GM19372 (cell line): ENCODE measurements around the gene ARID2.

Experiments used
- ATAC-seq: cut with Tn5 transposase; IDR thresholded peaks from one replicate; pipeline ENCODE4 v1.9.1; 2021; ENCODE audit warnings: mild to moderate bottlenecking, low read depth, moderate library complexity; ENCODE audit not compliant: unreplicated experiment

Gene ARID2

DNA sequence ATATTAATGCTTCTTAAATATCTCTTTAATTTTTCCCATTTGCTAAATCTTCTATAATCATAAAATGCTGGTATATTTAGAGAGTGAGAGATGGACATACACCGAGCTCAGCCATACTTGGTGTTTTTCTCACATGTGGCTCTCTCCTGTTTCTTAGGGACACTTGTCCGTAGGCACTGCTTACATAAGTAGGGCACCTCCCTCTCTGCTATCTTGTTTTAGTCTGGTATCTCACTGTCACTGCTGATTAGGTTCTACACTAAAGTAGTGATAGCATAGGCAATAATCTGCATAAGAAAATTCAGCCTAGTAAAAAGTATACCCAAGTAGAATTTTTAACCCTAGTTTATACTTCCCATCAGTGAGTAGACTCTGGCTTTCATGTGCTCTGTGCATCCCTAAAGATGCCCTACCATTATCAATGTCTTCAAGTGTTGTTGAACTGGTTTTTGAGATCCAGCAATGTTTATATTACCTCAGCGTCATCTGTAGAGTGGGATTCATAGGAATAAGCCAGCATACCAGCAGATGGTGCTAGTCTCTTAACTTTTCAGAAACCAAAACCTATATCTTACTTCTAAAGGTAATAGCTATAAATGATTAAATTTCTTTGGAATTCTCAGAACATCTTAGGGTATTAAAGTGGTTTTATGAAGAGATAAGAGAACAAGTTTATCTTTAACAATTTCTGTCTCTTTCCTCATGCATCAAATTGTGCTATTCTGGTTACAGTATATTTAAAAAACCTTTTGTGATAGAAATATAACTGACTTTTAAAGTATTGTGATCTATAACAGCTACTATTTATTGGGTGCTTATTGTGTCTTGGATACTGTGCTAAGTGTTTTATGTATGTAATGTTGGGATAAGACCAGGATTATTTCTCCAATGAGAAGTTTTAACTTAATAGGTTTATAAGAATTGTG lies 32.9 kb downstream of the ARID2 start:
- ATAC-seq: no peak

DNA sequence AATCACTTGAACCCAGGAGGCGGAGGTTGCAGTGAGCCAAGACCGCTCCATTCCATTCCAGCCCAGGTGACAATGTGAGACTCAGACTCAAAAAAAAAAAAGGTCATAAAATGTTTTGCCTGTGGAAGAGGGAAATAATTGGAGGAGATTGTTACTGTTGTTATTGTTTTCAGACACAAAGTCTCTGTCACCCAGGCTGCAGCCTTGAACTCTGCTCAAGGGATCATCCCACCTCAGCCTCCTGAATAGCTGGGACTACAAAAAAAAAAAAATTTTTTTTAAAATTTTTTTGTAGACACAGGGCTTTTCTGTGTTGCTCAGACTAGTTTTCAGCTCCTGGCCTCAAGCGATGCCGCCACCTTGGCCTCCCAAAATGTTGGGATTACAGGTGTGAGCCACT lies 33.9 kb downstream of the ARID2 start:
- ATAC-seq: no peak

DNA sequence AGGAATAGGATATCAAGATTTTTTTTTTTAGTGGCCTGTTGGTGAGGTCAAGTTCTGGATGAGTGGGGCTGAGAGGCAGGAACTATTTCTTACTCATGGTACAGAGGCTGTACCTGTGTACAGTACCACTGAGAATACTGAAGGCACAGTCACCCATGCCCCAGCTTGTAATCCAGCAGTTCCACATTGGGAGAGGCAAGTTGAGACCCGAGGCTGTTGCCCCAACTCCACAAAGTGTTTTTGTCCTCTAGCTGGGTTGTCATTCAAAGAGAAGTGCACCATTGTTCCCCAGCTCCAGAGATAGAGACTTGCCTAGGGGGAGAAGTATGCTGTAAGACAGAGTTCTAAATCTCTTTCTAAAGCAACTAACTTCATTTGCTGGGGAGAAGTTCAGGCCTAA lies 38.7 kb downstream of the ARID2 start:
- no peak for ATAC-seq

DNA sequence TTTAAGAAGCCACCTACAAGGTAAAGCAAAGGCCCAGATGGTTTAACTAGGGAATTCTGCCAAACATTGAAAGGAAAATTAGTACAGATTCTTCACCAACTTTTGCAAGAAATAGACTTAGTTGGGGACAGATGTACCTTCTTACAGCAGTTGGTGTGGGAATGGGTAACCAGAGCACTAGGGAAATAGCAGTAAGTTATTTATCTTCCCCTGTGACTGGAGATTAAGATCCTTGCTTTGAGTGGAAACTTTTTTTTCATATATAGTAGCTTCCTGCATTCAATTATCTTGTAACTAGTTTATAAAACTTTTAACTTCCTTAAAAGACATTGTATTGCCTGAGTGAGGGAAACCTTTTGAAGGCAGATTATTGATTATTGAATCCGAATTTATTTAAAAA lies 44.2 kb downstream of the ARID2 start:
- ATAC-seq: no peak

DNA sequence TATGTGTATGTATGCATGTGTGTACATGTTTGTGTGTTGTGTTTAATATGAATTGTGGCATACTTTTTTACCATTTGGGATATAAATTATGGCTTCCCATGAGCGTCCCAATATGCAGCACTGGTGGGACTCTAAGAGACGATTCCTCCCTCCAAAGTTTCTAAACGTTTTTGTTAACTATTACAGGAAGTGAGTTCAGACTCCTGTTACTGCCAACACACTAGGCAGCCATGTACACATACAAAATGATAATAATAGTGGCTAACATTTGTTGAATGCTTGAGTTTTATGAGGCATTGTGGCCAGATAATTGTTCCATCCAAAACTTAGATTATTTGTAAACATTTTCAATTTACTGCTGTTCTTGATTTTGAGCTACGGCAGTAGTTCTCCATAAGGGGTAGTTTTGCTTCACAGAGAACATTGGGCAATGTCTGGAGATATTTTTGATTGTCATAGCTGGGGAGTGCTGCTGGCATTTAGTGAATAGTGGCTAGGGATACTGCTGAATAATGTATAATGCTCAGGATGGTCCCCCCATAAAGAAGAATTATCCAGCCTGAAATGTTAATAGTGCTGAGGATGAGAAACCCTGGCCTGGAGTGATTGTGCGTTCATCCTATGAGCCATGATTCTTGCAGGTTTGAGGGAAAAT lies 45.1 kb downstream of the ARID2 start:
- no peak for ATAC-seq

DNA sequence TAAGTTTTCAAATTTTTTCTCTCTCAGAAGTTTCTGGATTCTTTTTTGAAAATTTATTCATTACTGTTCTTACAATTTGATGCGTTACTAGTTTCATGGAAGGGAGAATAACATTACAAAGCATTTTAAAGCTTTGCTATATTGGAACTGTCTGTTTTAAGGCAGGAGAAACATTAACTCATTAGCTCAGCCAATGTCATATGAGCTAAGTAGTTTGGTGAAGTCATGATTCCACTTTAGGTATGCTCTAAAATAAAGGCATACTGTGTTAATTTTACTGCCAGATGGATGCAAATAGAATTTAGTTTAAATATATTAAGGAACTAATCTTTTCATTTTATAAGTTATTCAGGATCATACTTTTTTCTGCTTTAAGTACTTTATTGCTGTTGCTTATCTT lies 46.0 kb downstream of the ARID2 start:
- no peak for ATAC-seq

DNA sequence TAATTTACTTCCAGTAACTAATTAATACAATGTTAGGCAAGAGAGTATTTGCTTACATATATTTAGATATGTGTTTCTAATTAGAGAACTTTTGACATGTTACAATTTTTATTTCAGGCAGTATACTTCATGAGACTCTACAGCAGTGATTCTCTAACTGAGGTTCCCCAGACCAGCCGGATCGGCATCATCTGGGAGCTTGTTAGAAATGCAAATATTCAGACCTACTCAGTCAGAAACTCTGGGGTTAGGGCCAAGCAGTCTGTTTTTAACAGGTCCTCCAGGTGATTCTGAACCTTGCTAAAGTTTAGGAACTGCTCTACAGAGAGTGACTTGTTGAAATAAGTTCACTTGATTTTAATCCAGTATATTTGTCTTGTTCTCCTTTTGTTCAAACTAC lies 46.5 kb downstream of the ARID2 start:
- ATAC-seq: no peak

DNA sequence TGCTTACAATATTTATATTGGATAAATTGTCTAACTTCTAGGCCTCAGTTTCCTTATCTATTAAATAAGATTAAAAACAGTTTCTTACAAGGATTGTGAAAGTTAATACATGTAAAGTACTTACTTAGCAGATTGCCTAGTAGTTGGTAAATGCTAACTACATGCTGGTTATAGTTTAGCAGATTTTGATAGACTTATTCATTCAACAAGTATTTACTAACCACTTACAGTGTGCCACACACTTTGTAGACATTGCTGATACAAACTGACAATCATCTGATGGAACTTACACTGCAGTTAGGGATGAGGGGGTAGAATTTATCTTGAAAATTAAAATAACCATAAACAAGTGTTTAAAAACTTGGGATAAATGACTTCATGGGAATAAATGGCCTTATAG lies 50.4 kb downstream of the ARID2 start:
- ATAC-seq: no peak

DNA sequence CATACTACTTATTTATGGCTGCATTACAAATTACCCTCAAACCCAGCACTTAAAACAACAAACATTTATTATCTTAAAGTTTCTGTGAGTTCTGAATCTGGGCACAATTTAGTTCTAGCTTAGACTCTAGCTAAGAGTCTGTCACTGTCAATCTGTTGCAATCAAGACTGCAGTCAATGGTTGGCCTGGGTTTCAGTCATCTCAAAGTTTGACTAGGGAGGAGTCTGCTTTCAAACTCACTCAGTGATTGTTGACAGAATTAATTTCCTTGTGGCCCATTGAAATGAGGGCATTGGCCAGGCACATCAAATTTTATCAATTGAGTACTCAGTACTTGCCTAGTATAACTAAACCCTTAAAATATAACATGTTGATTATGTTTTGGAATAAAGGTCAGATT lies 51.6 kb downstream of the ARID2 start:
- no peak for ATAC-seq

DNA sequence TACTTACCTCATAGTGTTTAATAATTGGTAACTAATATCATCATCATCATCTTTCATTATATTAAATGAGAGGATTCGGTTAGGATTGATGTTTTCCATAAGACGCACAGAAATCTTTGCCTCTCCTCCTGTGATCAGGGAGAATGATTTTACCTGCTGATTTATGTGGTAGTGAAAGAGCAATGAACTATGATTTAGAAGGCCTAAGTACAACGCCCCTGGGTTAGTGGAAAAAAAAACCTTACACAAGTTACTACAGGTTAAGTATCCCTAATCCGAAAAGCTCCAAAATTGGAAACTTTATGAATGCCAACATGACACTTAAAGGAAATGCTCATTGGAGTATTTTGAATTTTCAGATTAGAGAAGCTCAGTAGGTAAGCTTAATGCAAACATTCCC lies 55.8 kb downstream of the ARID2 start:
- no peak for ATAC-seq

DNA sequence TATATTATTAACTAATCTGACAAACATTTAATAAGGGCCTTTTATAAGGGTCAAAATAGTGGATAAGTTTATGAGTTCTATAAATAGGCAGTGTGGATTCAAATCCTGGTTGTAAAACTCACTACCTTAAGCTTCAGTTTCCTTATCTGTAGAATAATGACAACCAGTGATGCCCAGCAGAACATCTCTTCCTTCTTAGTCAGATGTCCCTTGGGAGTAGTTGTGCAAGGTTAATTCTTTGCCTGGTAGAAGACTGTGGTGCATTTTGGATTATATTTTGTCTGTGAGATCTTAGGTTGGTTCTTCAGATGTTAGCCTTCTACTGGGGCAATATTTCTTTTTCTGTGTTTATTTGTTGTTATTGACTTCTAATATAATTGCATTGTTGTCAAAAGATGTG lies 59.5 kb downstream of the ARID2 start:
- no peak for ATAC-seq

DNA sequence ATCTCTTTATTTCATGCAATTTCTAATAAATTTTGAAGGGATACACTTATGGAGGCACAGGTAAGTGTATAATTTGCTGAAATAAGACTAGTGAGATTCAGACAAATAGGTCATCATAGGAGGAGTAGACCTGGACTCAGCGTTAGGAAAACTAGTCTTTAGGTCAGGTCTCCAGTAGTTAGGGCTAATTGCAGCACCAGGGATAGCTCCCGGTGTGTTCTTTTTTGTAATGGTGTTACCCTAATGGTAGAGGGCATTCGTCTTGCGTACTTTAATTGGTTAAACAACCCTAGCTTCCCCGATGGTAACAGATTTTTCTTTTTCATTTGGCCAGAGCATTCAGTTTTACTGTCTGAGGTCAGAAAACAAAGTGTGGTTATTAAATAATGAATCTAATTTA lies 64.9 kb downstream of the ARID2 start:
- no peak for ATAC-seq

DNA sequence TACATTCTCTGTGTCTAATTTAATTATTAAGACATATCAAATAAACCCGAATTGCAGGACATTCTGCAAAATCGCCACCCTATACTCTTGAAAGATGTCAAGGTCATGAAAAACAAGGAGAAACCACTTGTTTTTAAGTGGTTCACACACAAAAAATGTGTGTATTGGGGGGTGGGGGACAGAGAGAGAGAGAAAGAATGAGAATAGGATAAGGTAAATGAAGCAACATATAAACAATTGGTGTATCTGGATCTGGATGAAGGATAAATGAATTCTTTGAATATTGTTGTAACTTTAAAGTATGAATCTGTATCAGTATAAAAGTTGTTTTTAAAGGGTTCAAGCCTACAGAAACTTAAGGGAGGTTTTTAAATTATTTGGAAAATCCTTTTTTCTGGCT lies 72.1 kb downstream of the ARID2 start:
- no peak for ATAC-seq

DNA sequence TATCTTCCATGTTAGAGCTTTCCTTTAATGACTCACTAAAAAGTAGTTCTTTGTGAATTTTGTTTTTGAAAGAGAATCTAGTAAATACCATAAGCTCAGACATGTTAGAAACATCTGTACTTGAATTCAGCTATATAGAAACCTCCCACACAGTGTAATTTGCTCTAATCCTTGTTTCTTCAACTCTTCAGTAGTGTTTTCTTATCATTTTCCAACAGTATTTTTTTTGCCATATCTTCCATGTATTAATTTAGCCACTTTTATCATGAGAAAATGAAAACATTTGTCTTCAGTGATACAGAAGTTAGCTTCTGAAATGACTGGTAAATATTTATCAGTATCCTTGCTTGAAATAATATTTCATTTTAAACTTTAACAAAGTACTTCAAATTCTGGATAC lies 73.6 kb downstream of the ARID2 start:
- no peak for ATAC-seq

DNA sequence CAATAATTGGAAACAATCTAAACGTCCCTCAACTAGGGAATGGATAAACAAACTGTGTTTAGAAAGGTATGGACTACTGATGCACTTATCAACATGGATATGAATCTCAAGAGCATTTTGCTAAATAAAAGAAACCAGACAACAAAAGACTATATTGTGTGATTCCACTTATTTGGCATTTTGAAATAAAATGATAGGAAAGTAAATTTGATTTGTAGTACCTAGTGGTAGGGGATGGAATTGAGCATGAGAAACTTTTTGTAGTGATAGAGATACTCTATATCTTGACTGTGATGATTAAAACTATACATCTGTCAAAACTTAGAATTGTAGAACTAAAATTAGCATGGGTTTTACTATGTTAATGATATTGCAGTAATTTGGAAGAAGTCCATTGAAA lies 87.1 kb downstream of the ARID2 start:
- no peak for ATAC-seq

DNA sequence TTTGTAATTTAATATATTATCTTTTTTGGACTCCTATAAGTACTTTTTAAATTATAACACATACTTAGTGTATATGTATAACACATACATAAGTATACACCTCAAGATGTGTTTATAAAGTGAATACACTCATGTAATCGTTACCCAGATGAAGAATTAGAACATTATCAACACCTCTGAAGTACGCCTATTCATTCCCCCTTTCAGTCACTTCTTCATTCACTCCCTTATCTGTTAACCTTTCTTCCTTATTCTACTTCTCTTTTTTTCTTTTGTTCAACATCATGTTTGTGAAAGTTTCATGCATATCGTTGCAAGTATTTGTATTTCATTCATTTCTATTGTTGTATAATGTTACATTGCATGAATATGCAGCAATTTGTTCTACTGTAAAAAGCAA lies 98.5 kb downstream of the ARID2 start:
- ATAC-seq: no peak

DNA sequence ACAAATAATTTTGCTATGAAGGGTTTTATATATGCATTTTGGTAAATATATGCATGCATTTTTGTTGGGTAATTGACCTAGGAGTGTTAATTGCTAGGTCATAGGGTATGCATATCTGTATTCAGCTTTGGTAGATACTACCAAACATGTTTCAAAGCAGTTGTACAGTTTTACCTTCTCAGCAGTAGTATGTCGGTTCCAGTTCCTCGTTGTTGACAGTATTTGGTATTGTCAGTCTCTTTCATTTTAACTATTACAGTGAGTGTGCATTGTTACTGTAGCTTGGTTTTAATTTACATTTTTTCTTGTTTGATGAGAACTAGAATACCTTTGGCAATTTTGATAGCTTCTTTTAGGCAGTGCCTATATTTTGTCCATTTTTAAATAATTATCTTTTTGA lies 98.9 kb downstream of the ARID2 start:
- ATAC-seq: no peak

DNA sequence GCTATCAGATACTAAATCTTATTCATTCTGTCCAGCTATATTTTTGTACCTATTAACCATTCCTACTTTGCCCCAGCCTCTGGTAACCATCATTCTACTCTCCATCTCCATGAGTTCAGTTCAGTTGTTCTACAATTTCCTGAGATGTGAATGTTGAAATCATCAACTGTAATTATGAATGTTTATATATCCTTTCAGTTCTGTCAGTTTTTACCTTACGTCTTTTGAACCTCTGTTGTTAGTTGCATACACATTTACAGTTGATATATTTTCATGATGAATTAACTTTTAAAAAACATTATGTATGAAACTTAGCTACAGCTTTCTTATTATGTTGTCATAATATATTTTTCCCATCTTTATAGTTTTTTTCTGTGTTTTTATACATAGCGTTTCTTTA lies 102.1 kb downstream of the ARID2 start:
- no peak for ATAC-seq

DNA sequence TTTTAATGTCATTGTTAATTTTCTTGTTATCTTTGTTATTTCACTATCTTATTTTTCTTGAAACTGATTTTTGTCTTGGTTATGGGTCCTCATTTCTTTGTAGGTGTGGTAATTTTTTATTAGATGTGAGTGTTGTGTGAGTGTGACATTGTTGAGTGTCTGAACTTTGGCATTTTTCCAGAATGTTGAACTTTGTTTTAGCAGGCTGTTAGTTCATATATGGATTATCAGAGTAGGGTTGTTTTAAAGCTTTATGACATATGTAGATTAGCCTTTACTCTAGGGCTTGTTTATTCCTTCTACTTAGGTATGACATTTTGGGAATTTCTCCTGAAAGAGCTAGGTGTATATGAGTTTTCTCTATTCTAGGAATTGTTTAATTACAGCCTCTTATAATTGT lies 103.9 kb downstream of the ARID2 start:
- ATAC-seq: no peak

DNA sequence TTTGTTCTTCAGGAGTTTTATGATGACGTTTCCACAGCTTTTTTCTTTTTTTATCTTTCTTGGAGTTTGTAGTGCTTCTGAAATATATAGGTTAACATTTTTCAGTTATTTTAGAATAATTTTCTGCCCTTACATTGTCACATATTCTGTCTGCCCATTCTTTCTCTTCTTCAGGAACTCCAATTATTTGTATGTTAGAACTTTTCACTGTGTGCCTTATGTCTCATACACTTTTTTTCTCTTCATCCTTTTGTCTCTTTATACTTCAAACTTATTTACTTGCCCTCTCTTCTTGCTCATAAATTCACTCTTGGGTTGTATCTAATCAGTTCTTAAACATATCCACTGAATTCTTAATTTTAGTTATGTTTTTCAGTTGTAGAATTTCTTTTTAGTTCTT lies 105.3 kb downstream of the ARID2 start:
- ATAC-seq: no peak

DNA sequence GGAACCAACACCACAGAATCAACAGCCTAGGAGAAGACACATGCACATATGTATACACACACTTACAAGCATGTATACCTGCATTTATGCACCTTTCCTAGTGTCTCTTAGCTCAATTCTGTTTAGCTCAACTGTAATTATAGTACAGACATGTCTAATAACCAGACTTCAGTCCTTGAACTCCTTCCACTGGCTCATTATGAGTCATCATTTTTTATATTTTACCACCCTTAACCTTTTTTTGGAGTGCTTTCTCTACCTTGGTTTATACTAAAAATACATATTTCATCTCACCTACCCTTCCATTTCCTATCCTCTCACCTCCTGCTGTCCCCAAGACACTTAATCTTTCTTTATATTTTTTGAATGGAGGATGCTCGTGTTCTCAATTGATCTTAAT lies 110.4 kb downstream of the ARID2 start:
- ATAC-seq: no peak

DNA sequence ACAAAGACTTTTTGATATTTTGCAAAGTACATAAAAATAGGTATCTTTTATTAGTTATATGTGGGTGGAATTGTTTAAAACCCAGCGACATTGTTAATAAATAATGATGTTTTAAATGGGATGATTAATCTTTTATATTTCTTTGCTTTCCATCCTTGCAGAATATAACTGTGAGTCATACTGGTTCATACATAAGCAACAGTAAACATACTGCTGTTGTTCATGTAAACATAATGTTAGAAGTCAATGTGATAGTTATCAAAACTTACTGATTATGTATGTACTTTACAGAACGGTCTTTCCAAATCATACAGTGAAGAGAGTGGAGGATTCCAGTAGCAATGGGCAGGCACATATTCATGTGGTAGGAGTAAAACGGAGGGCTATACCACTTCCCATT lies 119.8 kb downstream of the ARID2 start:
- no peak for ATAC-seq
